GM04504 (cell line): ENCODE data around the gene TOP3B.
"Not testable (repeated sequence)": the region's sequence is repeated elsewhere in the genome, so short reads cannot be mapped to it uniquely, and the experiment has no call there.

Source experiments
- DNase-seq: peaks from one replicate; pipeline ENCODE4 v3.0.0-alpha.2; 2012; ENCODE audit warnings: low read depth

Gene TOP3B

DNA sequence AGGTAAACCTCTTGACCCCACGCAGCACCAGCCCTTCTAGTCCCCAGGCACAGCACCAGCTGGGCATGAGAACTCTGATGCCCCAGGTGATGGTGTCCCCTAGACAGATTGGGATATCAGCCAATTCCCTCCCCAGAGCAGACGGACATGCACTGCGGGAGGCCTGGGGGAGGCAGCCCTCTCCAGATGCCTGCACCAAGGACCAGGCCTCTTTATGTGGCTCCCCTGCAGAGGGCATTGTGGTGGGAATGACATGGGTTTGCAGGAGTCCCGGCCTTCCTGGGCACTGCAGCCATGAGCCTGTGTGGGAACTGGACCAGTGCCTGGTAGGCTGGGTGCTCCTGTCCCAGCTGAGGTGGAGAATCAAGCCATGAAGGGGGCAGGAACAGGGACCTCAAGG lies 55.9 kb downstream of the TOP3B start:
- DNase-seq: no peak

DNA sequence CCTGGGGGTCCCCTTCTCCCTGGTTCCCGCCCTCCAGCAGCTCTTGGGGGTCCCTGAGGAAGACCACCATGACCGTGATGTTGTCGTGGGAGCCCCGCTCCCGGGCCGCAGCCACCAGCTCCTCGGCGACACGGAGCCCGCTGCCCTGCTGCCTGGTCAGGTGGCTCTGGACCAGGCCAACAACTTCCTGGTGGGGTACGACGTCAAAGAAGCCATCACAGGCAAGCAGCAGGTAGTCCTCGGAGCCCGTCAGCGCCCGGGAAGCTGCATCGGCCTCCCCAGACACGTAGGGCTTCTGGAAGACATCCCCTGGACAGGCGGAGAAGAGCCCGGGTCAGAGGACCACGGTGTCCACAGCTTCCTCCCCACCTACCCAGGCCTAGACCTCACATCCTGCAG lies 59.4 kb downstream of the TOP3B start:
- no peak for DNase-seq

DNA sequence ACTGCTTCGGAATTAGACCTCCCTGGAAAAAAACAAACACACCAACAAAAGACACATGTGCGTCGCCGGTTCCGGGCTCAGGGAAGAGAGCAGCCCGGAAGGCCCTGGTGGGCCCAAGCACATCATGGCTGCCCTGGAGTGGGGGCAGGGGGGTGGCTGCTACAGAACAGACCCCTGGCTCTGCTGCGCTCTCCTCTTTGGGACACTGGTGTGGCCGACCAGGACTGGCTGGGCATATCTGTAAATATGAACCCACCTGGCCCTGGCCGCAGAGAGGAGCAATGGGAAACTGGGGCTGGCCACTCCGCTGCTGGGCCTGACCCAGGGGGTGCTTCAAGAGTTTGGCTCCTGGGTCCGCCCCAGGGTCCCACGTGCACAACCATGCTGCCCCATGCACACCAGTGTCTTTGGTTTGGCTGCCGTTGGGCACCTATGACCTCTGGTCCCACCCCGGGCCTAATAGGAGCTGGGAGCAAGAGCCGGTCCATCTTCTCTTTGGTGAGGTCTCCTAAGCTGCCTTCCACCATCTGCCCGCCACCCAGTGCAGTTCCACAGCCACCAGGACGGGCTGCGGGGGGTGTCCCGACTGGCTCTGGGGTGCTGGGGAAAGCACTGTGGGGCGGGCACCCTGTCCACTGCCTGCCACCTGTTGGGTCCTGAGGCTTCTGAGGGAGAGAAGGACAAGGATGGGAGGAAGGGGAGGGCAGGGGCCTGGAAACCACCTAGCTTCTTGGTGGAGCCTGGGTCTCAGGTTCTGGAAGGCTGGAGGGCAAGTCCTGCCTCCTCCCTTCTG lies 60.0 kb downstream of the TOP3B start:
- DNase-seq: no peak

DNA sequence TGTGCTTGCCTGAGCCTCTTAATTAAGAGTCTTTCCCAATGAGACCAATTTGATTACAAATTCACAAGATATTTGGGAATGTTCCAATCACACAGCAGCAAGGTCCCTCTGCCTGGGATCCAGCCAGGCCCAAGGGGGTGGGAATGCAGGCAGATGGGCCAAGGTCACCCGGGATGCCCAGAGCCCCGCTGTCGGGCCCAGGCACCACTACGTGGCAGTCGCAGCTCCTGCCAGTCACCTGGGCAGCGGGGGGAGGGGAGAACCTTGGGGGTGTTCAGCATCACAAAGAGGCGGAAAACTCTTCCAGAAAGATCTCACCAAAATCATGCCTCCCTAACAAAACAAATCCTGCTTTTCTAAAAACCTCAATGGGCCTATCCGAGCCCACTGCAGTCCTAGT lies 60.9 kb downstream of the TOP3B start:
- no peak for DNase-seq

DNA sequence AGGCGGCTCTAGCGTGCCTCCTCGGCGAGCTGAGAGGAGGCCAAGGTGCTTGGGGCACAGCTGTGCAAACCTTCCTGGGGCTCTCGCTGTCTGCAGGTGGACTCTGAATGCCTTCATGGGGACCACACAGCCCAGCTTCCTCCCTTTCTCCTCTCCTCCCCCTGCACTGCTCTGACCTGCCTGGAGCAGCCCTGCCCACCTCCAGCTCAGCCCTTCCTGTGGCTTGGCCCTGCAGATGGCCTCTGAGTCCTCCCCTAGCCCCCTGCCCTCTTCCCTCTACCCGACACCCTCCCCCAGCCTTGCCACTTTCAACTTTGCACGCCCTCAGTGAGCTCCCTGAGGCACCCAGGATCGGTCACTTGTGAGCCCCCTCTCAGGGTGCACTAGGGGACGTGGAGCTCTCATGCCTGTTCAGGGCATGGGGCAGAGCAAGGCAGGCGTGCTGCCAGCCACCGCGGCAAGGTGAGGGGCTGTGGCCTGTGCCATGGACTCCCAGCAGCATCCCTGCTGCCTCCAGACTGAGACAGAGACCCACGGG lies 61.3 kb downstream of the TOP3B start:
- DNase-seq: no peak

DNA sequence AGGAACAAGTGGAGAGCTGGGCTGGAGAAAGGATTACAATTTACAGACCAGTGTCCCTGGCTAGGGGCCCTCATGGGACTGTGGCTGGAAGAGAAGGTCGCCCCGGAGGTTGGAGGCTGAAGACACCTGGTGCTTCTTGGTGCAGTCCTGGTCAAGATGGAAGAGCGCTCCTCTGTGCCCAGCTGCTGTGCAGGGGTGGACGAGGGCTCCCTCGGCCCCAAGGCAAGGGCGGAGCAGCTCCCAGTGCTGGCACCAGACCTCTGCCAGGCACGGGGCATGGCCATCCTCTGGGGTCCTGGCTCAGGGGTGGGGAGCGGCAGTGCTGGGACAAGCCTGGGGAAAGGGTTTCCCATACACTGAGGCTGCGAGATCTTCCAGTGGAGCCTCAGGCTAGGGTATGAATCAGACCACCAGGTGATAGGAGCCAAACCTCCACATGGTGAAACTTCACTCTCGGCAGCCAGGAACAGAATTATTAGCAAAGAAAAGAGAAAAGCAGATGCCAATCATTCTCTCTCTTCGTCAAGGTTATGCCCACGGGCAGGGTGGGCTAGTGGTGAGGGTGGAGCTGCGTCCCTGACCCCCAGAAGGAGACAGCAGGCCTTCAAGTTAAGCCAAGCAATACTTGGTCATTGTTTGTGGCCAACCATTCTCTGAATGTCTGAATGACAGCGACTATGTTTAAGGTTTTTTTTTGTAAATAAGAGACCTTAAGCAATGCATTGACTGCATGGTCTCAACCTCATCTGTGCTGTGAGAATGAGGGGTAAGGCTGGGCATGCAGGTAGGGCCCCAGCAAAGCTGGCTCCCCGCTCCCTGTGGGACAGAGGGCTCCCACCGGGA lies 62.0 kb downstream of the TOP3B start:
- DNase-seq: no peak

DNA sequence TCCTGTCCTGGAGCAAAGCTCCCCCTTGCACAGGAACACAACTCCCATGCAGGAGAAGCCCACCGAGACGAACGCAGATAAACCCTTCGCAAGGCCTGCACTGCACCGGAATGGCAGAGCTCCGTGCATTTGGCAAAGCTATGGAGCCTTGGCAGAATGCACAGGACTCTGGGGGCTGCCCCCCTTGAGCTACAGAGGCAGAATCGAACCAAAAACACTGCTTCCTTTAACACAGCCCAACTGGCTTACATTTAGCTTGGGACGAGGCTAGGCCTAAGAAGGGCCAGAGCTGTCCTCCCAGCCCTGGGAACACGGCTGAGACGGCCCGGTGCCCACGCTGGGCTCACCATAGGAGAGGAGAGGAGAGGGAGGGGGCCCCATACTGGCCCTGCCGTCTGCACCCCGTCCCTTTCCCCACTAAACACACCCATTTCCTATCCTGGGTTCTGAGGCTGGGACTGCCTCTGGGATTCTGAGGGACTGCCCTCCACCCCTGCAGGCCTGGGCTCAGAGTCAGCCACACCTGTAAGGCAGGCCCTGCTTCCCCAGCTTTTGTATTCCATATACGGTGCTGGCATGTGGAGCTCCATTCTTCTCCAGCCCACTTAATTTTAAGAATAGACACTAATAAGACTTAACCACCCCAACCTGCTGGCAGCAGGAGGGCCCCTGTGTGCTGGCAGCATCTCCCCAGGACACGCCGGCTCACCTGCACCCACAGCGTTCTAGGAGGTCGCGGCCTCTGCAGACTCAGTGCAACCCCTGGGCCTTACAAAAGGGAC lies 62.9 kb downstream of the TOP3B start:
- no peak for DNase-seq

DNA sequence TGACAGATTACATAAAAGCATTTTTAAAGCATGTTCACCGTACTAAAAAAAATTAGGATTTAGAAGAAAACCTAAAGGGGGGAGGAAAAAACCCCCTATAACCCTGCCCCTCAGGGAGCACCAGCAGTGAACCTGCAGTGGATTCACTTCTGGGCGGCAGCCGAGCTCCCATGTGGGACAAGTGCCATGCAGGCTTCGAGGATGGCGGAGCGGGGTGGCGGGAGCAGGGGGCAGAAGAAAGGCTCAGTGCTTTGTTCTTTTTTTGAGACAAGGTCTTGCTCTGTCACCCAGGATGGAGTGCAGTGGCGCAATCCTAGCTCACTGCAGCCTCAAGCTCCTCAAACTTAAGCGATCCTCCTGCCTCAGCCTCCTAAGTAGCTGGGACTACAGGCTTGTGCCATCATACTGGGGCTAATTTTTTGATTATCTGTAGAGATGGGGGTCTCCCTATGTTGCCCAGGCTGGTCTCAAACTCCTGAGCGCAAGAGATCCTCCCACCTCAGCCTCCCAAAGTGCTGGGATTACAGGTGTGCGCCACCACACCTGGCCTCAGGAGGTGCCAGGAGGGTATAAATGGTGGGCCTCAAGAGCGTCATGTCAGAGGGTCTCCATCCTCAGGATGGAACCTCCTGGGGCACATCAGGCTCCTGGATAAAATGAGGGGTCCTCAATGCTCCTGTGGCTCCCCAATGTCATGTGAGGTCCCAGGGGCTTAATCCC lies 64.0 kb downstream of the TOP3B start:
- no peak for DNase-seq

DNA sequence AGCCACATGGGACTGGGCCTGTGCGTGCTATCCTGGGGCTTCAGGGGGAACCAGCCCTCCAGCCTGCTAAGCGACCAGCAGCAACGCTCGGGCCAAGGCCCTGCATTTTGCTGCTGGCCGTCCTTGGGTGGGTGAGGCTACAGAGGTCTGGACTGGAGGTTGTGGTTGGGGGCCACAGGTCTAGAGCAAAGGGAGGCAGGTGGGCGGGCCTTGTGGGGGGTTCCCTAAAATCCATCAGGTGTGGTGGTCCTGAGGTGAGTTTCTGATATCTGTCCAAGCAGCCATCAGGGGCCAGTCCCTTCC lies 64.7 kb downstream of the TOP3B start:
- DNase-seq: no peak

DNA sequence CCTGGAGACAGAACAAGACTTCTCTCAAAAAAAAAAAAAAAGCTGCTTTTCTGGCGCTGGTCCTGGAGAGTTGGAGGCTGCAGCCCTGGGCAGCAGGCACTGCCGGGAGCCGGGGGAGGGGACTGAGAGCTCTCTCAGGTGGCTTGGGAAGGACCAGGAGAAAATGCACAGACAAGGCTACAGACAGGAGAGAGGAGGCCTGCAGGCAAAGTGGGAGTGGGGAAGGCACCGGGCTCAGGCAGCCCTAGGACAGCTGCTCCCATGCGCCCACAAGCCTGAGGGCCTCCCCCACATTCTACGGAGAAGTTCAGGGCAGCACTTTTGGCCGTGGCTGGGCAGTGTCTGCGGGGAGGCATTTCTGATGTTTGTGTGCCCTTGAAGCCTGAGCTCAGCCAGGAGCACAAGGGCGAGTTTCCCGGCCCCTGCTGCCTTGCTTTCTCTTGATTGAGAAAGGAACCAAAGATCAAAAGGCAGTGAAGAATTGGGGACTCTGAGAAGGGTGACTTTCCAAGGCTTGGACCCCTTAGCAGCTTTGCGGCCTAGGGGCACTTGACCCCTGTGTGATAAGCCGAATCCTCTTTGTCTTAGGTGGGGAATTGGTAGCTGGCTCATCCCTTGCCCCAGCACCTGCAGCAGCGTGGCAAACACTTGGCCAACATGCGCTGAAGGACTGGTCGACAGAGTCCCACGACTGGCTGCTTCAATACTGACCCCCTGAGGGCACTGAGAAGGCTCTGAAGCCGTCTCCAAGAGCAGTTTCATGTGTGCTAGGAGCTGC lies 65.2 kb downstream of the TOP3B start:
- DNase-seq: no peak

DNA sequence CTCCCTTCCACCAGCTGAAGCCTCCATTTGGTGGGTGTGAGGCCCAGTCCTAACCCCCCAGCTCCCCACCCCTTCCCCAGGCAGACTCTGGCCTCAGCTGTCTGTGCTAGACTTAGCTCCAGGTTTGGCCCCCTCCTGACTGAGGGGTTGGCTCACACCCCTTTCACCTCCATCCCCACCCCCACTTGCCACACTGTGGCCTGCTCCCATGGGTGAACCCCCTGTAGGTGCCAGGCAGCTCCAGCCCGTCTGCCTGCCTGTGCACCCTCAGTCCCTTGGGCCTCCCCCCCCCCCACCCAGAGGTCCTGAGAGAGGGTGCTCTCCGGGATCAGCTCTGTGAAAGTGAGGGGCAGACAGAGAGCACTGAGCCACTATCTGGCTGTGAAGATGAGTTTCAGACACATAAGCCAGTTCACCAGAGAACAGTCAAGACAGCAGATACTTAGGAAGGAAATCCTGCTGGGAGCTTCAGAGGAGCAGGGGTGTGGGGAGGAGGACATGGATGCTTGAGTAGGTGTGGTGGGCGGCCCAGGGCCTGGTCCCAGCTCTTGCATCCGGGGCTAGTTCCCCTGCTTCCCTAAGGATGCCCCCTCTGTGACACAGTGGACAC lies 66.2 kb downstream of the TOP3B start:
- DNase-seq: no peak

DNA sequence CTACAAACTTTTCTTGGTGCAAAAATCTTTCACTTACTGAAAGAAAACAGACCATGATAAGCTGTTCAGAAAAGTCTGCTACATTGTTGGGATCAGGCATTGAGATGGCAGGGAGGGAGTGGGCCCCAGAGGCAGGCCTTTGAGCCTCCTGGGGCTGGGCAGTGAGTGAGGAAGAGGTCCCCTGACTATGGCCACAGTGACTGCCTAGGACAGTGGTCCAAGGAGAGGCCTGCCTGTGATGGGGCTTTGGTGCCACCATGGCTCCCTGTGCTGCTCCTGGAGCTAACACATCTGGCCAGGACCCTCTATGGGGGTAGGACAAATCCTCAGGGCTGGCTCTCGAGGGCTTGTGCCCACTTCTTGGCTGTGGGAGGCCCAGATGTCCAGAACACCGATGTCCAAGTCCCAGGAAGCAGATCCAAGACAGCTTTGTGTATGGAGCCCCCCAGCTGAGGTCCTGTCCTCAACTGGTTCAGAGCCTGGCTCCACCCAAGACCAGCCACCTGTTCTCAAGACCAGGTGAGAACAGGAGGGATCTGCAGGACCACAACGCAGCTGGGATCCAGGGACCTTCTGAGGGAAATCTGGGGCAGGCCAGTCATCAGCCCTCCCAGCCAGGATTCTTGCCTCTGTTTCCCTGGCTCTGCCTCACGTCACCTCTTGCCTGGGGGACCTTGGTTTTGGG lies 66.8 kb downstream of the TOP3B start:
- DNase-seq: no peak

DNA sequence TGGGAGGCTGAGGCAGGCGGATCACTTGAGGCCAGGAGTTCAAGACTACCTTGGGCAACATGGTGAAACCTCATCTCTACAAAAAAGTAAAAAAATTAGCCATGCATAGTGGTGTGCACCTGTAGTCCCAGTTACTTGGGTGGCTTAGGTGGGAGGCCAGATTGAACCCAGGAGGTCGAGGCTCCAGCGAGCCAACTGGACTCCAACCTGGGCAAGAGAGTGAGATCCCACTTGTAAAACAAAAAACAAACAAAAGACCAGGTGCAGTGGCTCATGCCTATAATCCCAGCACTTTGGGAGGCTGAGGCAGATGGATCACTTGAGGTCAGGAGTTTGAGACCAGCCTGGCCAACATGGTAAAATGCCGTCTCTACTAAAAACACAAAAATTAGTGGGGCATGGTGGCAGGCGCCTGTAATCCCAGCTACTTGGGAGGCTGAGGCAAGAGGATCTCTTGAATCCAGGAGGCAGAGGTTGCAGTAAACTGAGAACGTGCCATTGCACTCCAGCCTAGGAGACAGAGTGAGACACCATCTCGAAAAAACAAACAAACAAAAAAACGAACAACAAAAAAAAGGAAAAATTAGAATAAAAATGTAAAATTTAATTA lies 68.4 kb downstream of the TOP3B start:
- DNase-seq: not testable (repeated sequence)

DNA sequence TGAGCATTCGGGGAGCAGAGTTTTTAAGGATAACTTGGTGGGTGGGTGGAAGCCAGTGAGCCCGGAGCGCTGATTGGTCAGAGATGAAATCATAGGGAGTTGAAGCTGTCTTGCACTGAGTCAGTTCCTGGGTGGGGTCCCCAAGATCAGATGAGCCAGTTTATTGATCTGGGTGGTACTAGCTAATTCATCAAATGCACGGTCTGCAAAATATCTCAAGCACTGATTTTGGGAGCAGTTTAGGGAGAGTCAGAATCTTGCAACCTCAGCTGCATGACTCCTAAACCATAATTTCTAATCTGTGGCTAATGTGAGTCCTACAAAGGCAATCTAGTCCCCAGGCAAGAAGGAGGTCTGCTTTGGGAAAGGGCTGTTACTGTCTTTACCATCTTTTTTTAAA lies 72.2 kb downstream of the TOP3B start:
- not testable (repeated sequence) for DNase-seq

DNA sequence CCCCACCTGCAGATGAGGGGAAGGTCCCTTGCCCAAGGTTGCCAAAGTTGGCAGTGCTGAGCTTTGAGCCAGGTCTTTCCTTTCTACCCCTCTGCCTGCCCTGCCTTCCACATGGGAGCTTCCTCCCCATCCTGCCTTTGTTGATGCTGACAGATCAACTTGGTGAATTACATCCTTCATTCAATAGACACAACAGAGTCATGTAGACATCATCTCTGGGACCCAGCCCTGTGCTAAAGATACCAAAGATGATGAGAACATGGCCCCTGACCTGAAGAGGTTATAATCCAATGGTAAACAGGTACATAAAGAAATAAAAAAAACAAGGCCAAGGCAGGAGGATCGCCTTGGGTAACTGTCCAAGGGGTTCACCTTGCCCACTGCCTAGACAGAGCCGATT lies 72.7 kb downstream of the TOP3B start:
- no peak for DNase-seq

DNA sequence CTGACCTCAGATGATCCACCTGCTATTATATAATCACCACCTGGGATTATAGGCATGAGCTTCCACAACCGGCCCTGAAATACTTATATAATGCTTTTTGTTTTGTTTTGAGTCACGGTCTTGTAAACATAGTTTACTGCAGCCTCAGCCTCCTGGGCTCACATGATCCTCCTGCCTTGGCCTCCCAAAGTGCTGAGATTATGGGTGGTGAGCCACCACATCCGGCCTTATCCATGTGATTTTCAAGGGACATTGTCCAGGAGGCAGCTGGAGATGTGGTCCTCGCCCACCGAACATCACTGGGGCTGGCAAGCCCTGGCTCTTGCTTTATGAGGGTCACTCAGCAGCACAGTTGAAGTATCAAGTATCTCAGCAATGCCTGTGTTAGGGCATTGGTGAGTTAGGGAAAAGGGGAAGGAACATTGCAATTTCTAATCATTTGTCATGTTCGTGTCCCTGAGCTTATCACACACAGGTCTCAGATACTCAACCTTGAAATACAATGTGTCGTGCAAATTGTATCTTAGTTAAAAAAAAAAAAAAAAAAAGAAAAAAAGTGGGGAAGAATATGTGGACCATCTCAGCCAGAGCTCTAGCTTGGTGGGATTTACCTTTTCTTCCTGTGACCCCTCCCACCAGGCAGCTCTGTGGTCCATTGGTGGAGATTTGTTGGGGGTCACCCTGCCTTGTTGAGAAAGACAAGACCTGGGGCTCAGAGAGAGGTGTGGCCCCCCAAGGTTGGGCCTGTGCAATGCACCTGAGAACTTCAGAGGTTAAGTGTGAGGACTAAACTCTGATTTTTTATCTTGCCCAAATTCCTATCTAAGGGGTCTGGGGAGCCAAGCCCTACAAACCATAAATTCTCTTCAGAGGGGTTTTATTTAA lies 74.7 kb downstream of the TOP3B start:
- no peak for DNase-seq
